Activated B cell treated with CpG ODN at 0.5 μM for 24 hours (primary cell): ENCODE results near the gene ZNF319. TPM values are rescaled to one million over a fixed set of nuclear protein-coding genes. Genes with fewer than 3 reads are reported as not detected.

ENCODE experiments used
- ATAC-seq: fragments of 200-7000 bp; cut with Tn5 transposase; one replicate; pipeline ENCODE4 v1.10.0; 2021; ENCODE audit warnings: low read depth, mild to moderate bottlenecking, moderate library complexity
- CTCF ChIA-PET: fragments of 350-600 bp; sonication (Branson Sonifier 250); formaldehyde crosslinking; loops from one replicate; lab custom pipeline; 2021; ENCODE audit warnings: antibody characterized with exemption; lab: Charles Lee
- POLR2A ChIA-PET: fragments of 350-600 bp; sonication (Branson Sonifier 250); formaldehyde crosslinking; loops from one replicate; lab custom pipeline; 2021; ENCODE audit warnings: antibody characterized with exemption; lab: Charles Lee
- DNase-seq: peaks from one replicate; pipeline ENCODE4 v3.0.0; 2022
- H3K27ac Mint-ChIP-seq: one replicate; pipeline ENCODE4 v1.8.0; 2020; ENCODE audit warnings: mixed read lengths
- H3K27me3 Mint-ChIP-seq: one replicate; pipeline ENCODE4 v1.8.0; 2021; ENCODE audit warnings: mixed read lengths
- H3K36me3 Mint-ChIP-seq: one replicate; pipeline ENCODE4 v1.8.0; 2021; ENCODE audit warnings: low read depth, mixed read lengths
- H3K4me1 Mint-ChIP-seq: one replicate; pipeline ENCODE4 v1.8.0; 2021; ENCODE audit warnings: mixed read lengths
- H3K4me3 Mint-ChIP-seq: one replicate; pipeline ENCODE4 v1.8.0; 2020; ENCODE audit warnings: mild to moderate bottlenecking, mixed read lengths
- H3K9me3 Mint-ChIP-seq: one replicate; pipeline ENCODE4 v1.8.0; 2020; ENCODE audit warnings: mixed read lengths
- intact Hi-C: fragments of 100-400 bp; cut with micrococcal nuclease; formaldehyde crosslinking; loops from one replicate; pipeline ENCODE4 v1.15.1; 2024
- total RNA-seq: library from RNA; stranded (reverse); gene quantifications from 2 replicates; pipeline ENCODE4 v1.2.3, GENCODE V29; 2022
- TF ChIP-seq, protein P1 (sequence below): fragments of 200-600 bp; IDR thresholded peaks from one replicate; pipeline ENCODE4 v1.8.0; 2022; ENCODE audit warnings: antibody characterized with exemption, mild to moderate bottlenecking

Gene ZNF319
- total RNA-seq, 1 donor from 2014 or later = 10.6 TPM

DNA sequence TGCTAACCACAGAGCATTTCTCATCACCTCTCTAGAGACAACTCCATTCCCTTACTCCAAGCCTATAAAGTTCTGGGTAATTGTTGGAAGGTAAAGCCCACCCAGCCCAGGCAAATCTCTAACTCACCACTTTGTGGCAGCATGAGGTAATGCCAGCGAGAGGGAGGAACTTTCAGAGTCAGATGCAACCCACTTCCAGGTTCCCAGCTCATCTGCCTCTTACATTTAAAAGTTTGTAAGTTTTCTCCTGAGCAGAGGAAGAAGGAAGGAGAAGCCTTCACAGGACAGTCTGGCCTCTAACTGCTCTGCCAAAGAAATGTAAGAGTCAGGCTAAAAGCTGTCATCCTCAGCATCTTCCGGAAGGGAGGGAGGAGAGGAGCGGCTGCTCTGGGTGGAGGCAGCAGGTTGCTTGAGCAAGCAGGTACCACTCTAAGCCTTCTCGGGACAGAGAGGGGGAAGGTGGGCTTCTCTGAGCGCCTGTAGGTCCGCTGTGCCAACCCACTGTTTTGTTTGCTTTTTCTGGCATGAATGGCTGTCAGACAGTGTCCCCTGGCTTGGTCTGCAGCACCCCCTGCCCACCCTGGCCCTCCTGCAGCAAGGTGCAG lies 1.0 kb downstream of the ZNF319 start:
- Mint-ChIP-seq H3K4me3 (peak overlapping the region; percentile 80), H3K36me3 (peaks cover 51% of the 10 kb centered on the region), H3K27ac (peak overlapping the region; percentile 76), H3K4me1 (peaks cover 43% of the 10 kb centered on the region), H3K27me3 (no peaks in the 10 kb centered on the region), H3K9me3 (no peaks in the 10 kb centered on the region)
- POLR2A ChIA-PET = interaction anchor here (1.2 to 1.6 kb wide), 3 partner anchors 8 to 631 kb away, joined by 3 to 6 read pairs (median 5); partner anchors contain the start of gene CNOT1
- CTCF ChIA-PET = interaction anchor here (0.8 to 2.7 kb wide), 3 partner anchors 14 to 100 kb away, joined by 3 to 11 read pairs (median 4); no protein-coding TSS in a partner anchor
- TF ChIP-seq, protein P1, sequence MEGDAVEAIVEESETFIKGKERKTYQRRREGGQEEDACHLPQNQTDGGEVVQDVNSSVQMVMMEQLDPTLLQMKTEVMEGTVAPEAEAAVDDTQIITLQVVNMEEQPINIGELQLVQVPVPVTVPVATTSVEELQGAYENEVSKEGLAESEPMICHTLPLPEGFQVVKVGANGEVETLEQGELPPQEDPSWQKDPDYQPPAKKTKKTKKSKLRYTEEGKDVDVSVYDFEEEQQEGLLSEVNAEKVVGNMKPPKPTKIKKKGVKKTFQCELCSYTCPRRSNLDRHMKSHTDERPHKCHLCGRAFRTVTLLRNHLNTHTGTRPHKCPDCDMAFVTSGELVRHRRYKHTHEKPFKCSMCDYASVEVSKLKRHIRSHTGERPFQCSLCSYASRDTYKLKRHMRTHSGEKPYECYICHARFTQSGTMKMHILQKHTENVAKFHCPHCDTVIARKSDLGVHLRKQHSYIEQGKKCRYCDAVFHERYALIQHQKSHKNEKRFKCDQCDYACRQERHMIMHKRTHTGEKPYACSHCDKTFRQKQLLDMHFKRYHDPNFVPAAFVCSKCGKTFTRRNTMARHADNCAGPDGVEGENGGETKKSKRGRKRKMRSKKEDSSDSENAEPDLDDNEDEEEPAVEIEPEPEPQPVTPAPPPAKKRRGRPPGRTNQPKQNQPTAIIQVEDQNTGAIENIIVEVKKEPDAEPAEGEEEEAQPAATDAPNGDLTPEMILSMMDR = no peak
- ATAC-seq = no peak
- intact Hi-C loops = no loop called here
- no peak for DNase-seq

DNA sequence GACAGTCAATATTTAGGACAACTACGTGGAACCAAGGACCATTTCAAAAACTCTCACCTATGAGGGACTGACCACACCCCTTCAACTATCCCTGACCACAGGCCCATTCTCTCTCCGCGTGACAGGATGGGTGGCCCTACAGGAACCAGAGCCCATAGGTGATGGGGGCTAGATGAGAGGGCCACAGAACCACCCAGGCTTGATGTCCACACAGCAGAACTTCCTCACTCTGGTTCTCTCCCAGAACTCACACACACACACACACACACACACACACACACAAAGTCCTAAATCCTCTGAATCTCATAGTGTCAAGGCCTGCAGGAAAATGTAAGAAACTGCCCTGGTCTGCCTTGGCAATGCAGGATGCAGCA lies 1.5 kb downstream of the ZNF319 start:
- intact Hi-C loops = no loop called here

DNA sequence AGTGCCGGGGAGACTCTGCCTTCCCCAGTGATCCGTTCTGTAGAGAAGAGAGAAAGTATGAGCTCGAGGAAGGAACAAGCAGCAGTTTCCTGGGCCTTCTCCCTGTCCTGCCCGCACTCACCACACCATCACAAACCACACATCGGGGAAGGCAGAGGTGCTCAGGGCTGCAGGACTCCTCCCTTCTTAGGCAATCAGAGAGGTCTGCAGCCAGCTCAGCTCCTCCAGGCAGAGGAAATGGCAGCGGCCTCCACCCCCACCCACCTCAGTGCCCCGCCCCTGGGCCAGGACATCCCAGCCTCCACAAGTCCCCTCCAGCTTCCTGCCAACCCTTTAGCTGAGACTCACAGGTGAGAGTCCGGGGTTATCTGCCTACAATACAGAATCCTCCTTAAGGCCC lies 2.0 kb downstream of the ZNF319 start:
- H3K27me3 Mint-ChIP-seq = no peaks in the 10 kb centered on the region
- intact Hi-C loops = no loop called here
- TF ChIP-seq, protein P1 = no peak
- ChIA-PET POLR2A (no interaction called here), CTCF (no interaction called here)
- DNase-seq = no peak
- H3K4me1 Mint-ChIP-seq = peaks cover 37% of the 10 kb centered on the region
- no peak for ATAC-seq
- no peaks in the 10 kb centered on the region for H3K9me3 Mint-ChIP-seq
- peaks cover 44% of the 10 kb centered on the region for H3K36me3 Mint-ChIP-seq
- H3K4me3 Mint-ChIP-seq = no peak overlapping the region
- no peak overlapping the region for H3K27ac Mint-ChIP-seq

More for the DNA sequence above, 1.5 kb downstream of the ZNF319 start:
- ATAC-seq (no peak), DNase-seq (no peak)
- Mint-ChIP-seq H3K36me3 (peaks cover 47% of the 10 kb centered on the region), H3K27ac (peak overlapping the region; percentile 76), H3K4me3 (peak overlapping the region; percentile 80), H3K27me3 (no peaks in the 10 kb centered on the region), H3K9me3 (no peaks in the 10 kb centered on the region), H3K4me1 (peaks cover 39% of the 10 kb centered on the region)
- ChIA-PET POLR2A (interaction anchor here (1.3 kb wide), 1 partner anchor 8 kb away, joined by 3 read pairs; no protein-coding TSS in a partner anchor), CTCF (no interaction called here)
- TF ChIP-seq, protein P1 = no peak

DNA sequence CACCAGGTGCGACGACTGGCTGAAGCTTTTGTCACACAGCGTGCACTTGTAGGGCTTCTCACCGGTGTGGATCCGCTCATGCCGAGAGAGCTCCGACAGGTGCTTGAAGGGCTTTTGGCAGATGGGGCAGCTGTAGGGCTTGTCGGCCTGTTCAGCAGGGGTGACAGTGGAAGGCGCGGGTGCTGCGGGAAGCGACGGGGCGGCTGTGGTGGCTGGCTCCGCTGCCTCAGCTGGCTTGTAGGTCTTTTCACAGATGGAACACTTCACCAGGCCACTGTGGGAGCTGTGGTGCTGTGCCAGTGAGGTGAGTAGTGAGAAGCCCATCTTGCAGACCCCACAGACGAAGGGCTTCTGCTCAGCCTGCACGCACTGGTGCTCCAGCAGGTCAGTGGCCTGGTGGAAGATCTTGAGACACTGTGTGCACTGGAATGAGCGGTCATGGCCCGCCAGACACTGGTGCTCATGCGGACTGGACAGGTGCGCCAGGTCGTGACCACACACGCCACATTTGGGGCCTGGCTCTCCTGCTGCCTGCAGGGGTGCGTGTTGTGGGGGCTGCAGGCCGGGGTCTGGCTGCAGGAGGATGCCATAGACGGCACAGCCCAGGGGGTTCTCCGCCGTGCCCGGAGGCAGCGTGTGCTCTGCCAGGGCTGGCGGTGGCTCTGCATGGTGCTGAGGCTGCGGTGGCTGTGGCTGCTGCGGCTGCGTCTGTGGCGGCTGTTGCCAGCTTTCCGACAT lies 2.8 kb downstream of the ZNF319 start:
- intact Hi-C loops = no loop called here
- H3K27ac Mint-ChIP-seq = no peak overlapping the region
- peaks cover 37% of the 10 kb centered on the region for H3K36me3 Mint-ChIP-seq

DNA sequence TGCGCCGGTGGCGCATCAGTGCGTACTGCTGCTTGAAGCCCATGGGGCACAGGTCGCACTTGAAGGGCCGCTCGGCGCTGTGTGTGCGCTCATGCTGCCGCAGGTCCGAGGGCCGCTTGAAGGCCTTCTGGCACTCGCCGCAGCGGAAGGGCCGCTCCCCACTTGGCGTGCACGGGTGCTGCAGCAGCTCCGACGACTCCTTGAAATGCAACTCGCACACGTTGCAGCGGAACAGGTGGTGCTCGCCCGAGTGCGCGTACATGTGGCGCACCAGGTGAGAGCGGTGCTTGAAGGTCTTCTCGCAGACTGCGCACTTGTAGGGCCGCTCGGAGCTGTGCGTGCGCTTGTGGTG lies 3.3 kb downstream of the ZNF319 start:
- DNase-seq (no peak), ATAC-seq (no peak)
- Mint-ChIP-seq H3K27ac (no peak overlapping the region), H3K27me3 (no peaks in the 10 kb centered on the region), H3K9me3 (no peaks in the 10 kb centered on the region), H3K36me3 (peaks cover 34% of the 10 kb centered on the region), H3K4me1 (peaks cover 35% of the 10 kb centered on the region), H3K4me3 (no peak overlapping the region)
- ChIA-PET POLR2A (no interaction called here), CTCF (no interaction called here)
- TF ChIP-seq, protein P1 = no peak
- intact Hi-C loops = no loop called here

More for the DNA sequence above, 2.8 kb downstream of the ZNF319 start:
- TF ChIP-seq, protein P1 = no peak
- POLR2A ChIA-PET = no interaction called here
- peaks cover 35% of the 10 kb centered on the region for H3K4me1 Mint-ChIP-seq
- DNase-seq = no peak
- no peaks in the 10 kb centered on the region for H3K27me3 Mint-ChIP-seq
- no peak for ATAC-seq
- no peak overlapping the region for H3K4me3 Mint-ChIP-seq
- CTCF ChIA-PET = no interaction called here
- H3K9me3 Mint-ChIP-seq = no peaks in the 10 kb centered on the region
